Measurements from ENCODE around the gene ZBTB3. TPM values are rescaled to one million over a fixed set of nuclear protein-coding genes. Genes with fewer than 3 reads are reported as not detected.

ZBTB3 gene
- total and polyA plus RNA-seq, 2 of the 13 experiments (the other 11 are each of a cell fraction or from before 2014, with no cell fraction given), result 3.4 to 5.2 TPM

DNA sequence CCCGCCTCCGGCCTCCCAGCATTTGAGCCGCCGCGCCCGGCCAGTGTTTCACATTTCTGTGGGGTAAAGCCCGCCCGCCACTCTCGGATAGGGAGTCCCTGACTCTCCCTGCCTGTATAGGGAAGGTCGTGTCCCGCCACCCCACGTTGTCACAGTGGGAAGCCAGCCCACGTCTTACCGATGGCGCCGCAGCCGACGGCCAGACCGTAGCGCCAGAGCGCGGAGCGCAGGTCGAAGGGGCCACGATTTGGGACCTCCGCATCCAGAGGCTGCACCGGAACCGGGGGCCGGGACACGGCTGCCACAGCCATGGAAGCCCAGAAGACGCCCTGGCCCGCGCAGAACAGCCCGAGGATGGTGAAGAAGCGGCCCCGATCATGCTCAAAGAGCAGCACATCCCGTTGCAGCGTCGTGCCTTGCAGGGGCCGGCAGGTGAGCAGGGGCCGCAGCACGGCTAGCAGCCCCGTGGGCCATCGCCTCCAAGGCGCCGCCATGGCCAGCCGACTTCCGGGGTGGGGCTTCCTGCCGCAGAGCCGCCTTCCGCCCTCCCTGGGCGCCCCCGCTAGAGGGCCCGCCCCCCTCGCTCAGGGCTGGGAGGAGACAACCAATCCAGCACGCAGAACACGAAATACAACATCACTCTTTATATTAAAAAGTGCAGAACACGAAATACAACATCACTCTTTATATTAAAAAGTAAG, 37.7 kb upstream of the ZBTB3 start, which contains the start of gene TMEM223 (continued):
- TF ChIP-seq NCOA1 (CRISPR knock-in tag; IDR thresholded peaks at IDR 0.05) (peak; percentile 82), ZNF83 (CRISPR knock-in tag; IDR thresholded peaks at IDR 0.05; ENCODE audit: borderline replicate concordance) (peak; percentile 85; the same call in 1 of the 2 replicates), PRPF4 (IDR thresholded peaks at IDR 0.05; ENCODE audit: low read depth, low read length, poor library complexity, severe bottlenecking) (no peak), SALL1 (CRISPR knock-in tag; IDR thresholded peaks at IDR 0.05) (peak; percentile 60), TFAP4 (IDR thresholded peaks at IDR 0.05; ENCODE audit: borderline replicate concordance, low read depth) (peak; percentile 41; the same call in 1 of the 2 replicates), TOE1 (CRISPR knock-in tag; IDR thresholded peaks at IDR 0.05) (no peak), ZSCAN25 (CRISPR knock-in tag; IDR thresholded peaks at IDR 0.05) (peak; percentile 50; the same call in 1 of the 2 replicates), KDM5A (IDR thresholded peaks at IDR 0.05; ENCODE audit: borderline replicate concordance, low read length) (peak; percentile 75), SKI (IDR thresholded peaks at IDR 0.05; ENCODE audit: partially characterized antibody) (no peak), ZSCAN20 (CRISPR knock-in tag; IDR thresholded peaks at IDR 0.05; ENCODE audit: borderline replicate concordance) (no peak), ZFY (CRISPR knock-in tag; IDR thresholded peaks at IDR 0.05) (peak; percentile 87), SIN3A (IDR thresholded peaks at IDR 0.05; ENCODE audit: borderline replicate concordance, low read depth, low read length) (peak; percentile 59; the same call in 1 of the 2 replicates), MLLT10 (CRISPR knock-in tag; IDR thresholded peaks at IDR 0.05) (no peak), GABPA (IDR thresholded peaks at IDR 0.05; ENCODE audit: low read depth, low read length) (peak; percentile 96), GABPA (CRISPR knock-in tag; IDR thresholded peaks at IDR 0.05; ENCODE audit: low read depth) (peak; percentile 90), ZNF670 (CRISPR knock-in tag; IDR thresholded peaks at IDR 0.05; ENCODE audit: borderline replicate concordance) (peak; percentile 85; the same call in 1 of the 2 replicates), ZNF564 (CRISPR knock-in tag; IDR thresholded peaks at IDR 0.05) (0 out of 2 replicates have a peak, but pooled peaks have one; percentile 62), SPEN (CRISPR knock-in tag; IDR thresholded peaks at IDR 0.05; ENCODE audit: low read depth) (peak; percentile 85; the same call in 1 of the 2 replicates), SOX6 (IDR thresholded peaks at IDR 0.05) (no peak), SOX6 (CRISPR knock-in tag; IDR thresholded peaks at IDR 0.05) (peak; percentile 48), ZNF703 (CRISPR knock-in tag; IDR thresholded peaks at IDR 0.05; ENCODE audit: borderline replicate concordance) (no peak), ZFX (CRISPR knock-in tag; IDR thresholded peaks at IDR 0.05; ENCODE audit: low read depth) (peak; percentile 92), ZNF574 (CRISPR knock-in tag; IDR thresholded peaks at IDR 0.05) (peak; percentile 63; the same call in 1 of the 2 replicates), ZNF746 (CRISPR knock-in tag; IDR thresholded peaks at IDR 0.05) (no peak), ZFP37 (CRISPR knock-in tag; IDR thresholded peaks at IDR 0.05; ENCODE audit: borderline replicate concordance) (no peak)
- TF ChIP-seq, protein P1, sequence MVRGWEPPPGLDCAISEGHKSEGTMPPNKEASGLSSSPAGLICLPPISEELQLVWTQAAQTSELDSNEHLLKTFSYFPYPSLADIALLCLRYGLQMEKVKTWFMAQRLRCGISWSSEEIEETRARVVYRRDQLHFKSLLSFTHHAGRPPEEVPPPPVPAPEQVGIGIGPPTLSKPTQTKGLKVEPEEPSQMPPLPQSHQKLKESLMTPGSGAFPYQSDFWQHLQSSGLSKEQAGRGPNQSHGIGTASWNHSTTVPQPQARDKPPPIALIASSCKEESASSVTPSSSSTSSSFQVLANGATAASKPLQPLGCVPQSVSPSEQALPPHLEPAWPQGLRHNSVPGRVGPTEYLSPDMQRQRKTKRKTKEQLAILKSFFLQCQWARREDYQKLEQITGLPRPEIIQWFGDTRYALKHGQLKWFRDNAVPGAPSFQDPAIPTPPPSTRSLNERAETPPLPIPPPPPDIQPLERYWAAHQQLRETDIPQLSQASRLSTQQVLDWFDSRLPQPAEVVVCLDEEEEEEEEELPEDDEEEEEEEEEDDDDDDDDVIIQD (CRISPR knock-in tag; IDR thresholded peaks at IDR 0.05; ENCODE audit: low read depth), result no peak
